ENCODE data around the gene RRP9. TPM values are rescaled to one million over a fixed set of nuclear protein-coding genes. Genes with fewer than 3 reads are reported as not detected.

The RRP9 gene
- total and polyA plus RNA-seq, 4 donors: 6.5 to 11.0 (median 7.8) TPM

DNA sequence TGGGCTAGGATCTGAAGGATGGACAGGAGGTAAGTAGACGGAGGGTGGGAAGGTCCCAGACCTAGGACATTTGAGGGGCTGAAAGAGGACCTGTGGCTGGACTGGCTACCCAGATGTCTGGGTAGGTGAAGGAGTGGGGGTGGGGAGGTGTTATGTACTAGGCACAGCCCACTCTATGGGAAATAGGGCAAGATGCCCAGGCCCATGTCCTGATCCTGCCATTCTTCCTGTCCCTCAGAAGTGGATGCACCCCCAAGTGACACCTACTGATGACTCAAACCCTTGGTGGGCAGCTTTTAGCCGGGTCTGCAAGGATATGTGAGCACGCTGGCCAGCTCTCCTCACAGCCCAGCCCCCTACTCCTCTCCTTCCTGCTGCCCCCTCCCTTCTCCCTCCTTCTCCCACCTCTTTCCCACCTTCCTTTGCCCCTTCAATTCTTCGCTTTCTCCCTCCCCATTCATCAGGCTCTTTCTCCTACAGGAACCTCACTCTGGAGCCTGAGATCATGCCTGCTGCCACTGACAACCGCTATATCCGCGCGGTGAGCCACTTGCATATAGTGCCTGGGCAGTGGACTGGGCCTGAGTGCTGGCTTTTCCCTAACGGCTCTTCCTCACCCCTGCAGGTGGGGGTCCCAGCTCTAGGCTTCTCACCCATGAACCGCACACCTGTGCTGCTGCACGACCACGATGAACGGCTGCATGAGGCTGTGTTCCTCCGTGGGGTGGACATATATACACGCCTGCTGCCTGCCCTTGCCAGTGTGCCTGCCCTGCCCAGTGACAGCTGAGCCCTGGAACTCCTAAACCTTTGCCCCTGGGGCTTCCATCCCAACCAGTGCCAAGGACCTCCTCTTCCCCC lies 46.8 kb upstream of the RRP9 start:
- Histone ChIP-seq H3K27me3 (ENCODE audit: control insufficient read depth in 4 of 4, insufficient read depth in 4 of 4, low read length in 3 of 4) (no peaks in the 10 kb centered on the region), H3K36me3 (ENCODE audit: control insufficient read depth in 4 of 4, insufficient read depth in 3 of 4, low read depth in 1 of 4, low read length in 3 of 4) (peaks cover 4 to 12% (median 9%) of the 10 kb centered on the region in 4 donors), H3K4me3 (ENCODE audit: low read depth in 1 of 3, low read length in 3 of 3) (no peak overlapping the region), H3K27ac (ENCODE audit: low read depth in 1 of 2, low read length in 2 of 2) (no peak overlapping the region), H3K9ac (ENCODE audit: low read depth in 1 of 2, low read length in 2 of 2) (no peak overlapping the region), H3K9me3 (ENCODE audit: control insufficient read depth in 4 of 4, low read length in 3 of 4) (no peaks in the 10 kb centered on the region), H3K4me1 (ENCODE audit: control insufficient read depth in 4 of 4, insufficient read depth in 4 of 4, low read length in 3 of 4) (peaks cover 5 to 30% (median 17%) of the 10 kb centered on the region in 4 donors)
- DNase-seq (ENCODE audit: low spot score): no peak
- WGBS: 84% methylated on average over 15 of the region's 15 CpGs
- TF ChIP-seq TAF1 (conservative IDR thresholded peaks at IDR 0.05) (no peak), ATF3 (IDR thresholded peaks at IDR 0.05) (no peak), JUND (IDR thresholded peaks at IDR 0.05) (no peak), RXRA (IDR thresholded peaks at IDR 0.05) (no peak), GABPA (IDR thresholded peaks at IDR 0.05 in 1 of 2, conservative IDR thresholded peaks at IDR 0.05 in 1 of 2) (no peak), YY1 (IDR thresholded peaks at IDR 0.05) (no peak), EGR1 (IDR thresholded peaks at IDR 0.05; ENCODE audit: low read depth in 2 of 2) (no peak), RAD21 (IDR thresholded peaks at IDR 0.05) (no peak), SP1 (IDR thresholded peaks at IDR 0.05) (no peak), ZBTB33 (IDR thresholded peaks at IDR 0.05) (no peak), FOXA1 (IDR thresholded peaks at IDR 0.05) (no peak), HNF4G (IDR thresholded peaks at IDR 0.05) (no peak)

- H3K4me1 ChIP-seq (ENCODE audit: control insufficient read depth in 4 of 4, insufficient read depth in 4 of 4, low read length in 3 of 4): peaks cover 5 to 30% (median 19%) of the 10 kb centered on the region in 4 donors
- H3K4me3 ChIP-seq (ENCODE audit: low read depth in 1 of 3, low read length in 3 of 3): no peak overlapping the region
- TF ChIP-seq REST (IDR thresholded peaks at IDR 0.05): no peak
- TF ChIP-seq ZBTB33 (IDR thresholded peaks at IDR 0.05): no peak
- TF ChIP-seq RXRA (IDR thresholded peaks at IDR 0.05): no peak
- no peak for TF ChIP-seq SP1 (IDR thresholded peaks at IDR 0.05)
- TF ChIP-seq FOXA1 (IDR thresholded peaks at IDR 0.05): no peak
- TF ChIP-seq FOXA2 (IDR thresholded peaks at IDR 0.05): no peak
- TF ChIP-seq, protein P1, sequence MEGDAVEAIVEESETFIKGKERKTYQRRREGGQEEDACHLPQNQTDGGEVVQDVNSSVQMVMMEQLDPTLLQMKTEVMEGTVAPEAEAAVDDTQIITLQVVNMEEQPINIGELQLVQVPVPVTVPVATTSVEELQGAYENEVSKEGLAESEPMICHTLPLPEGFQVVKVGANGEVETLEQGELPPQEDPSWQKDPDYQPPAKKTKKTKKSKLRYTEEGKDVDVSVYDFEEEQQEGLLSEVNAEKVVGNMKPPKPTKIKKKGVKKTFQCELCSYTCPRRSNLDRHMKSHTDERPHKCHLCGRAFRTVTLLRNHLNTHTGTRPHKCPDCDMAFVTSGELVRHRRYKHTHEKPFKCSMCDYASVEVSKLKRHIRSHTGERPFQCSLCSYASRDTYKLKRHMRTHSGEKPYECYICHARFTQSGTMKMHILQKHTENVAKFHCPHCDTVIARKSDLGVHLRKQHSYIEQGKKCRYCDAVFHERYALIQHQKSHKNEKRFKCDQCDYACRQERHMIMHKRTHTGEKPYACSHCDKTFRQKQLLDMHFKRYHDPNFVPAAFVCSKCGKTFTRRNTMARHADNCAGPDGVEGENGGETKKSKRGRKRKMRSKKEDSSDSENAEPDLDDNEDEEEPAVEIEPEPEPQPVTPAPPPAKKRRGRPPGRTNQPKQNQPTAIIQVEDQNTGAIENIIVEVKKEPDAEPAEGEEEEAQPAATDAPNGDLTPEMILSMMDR (IDR thresholded peaks at IDR 0.05; ENCODE audit: low read depth, low read length, missing input control): no peak
- no peak for TF ChIP-seq HNF4A (conservative IDR thresholded peaks at IDR 0.05)
- TF ChIP-seq YY1 (IDR thresholded peaks at IDR 0.05): no peak
- TF ChIP-seq TAF1 (conservative IDR thresholded peaks at IDR 0.05): no peak
- no peak for TF ChIP-seq HNF4G (IDR thresholded peaks at IDR 0.05)
- no peak for TF ChIP-seq NR2F2 (IDR thresholded peaks at IDR 0.05)
- no peak for TF ChIP-seq GABPA (IDR thresholded peaks at IDR 0.05 in 1 of 2, conservative IDR thresholded peaks at IDR 0.05 in 1 of 2)
- TF ChIP-seq, protein P2, sequence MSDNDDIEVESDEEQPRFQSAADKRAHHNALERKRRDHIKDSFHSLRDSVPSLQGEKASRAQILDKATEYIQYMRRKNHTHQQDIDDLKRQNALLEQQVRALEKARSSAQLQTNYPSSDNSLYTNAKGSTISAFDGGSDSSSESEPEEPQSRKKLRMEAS (IDR thresholded peaks at IDR 0.05): no peak
- no peak for TF ChIP-seq JUND (IDR thresholded peaks at IDR 0.05)
- TF ChIP-seq ATF3 (IDR thresholded peaks at IDR 0.05): no peak
- no peak for TF ChIP-seq RAD21 (IDR thresholded peaks at IDR 0.05)
- H3K27ac ChIP-seq (ENCODE audit: low read depth in 1 of 2, low read length in 2 of 2): no peak overlapping the region
- no peaks in the 10 kb centered on the region for H3K27me3 ChIP-seq (ENCODE audit: control insufficient read depth in 4 of 4, insufficient read depth in 4 of 4, low read length in 3 of 4)
- no peak for DNase-seq (ENCODE audit: low spot score)
- H3K9me3 ChIP-seq (ENCODE audit: control insufficient read depth in 4 of 4, low read length in 3 of 4): no peaks in the 10 kb centered on the region
- H3K36me3 ChIP-seq (ENCODE audit: control insufficient read depth in 4 of 4, insufficient read depth in 3 of 4, low read depth in 1 of 4, low read length in 3 of 4): peaks cover under 1 to 8% (median 5%) of the 10 kb centered on the region in 4 donors
- 94% methylated on average over 7 of the region's 7 CpGs for WGBS
- no peak overlapping the region for H3K9ac ChIP-seq (ENCODE audit: low read depth in 1 of 2, low read length in 2 of 2)
Measured at GRCh38 chr3:51987568-51987967, 45.9 kb upstream of the RRP9 start.
